ENCODE measurements around the gene MICAL3.
"Not testable (repeated sequence)": the region's sequence is repeated elsewhere in the genome, so short reads cannot be mapped to it uniquely, and the experiment has no call there.

The MICAL3 gene

GRCh38 chr22:18024276-18024939, at the start of gene MICAL3:
MICAL3 (minus strand) TSS chr22:18024561; CDS start chr22:17906812, 117,749 bp downstream.
- no peak for DNase-seq

- not testable (repeated sequence) for DNase-seq
Measured at GRCh38 chr22:18073927-18074326, 49.6 kb upstream of the MICAL3 start.

GRCh38 chr22:18073467-18073866, 49.1 kb upstream of the MICAL3 start:
- DNase-seq = no peak

GRCh38 chr22:18071968-18072310, 47.6 kb upstream of the MICAL3 start:
- DNase-seq = no peak

- DNase-seq = not testable (repeated sequence)
Measured at GRCh38 chr22:18071307-18071967, 47.1 kb upstream of the MICAL3 start.

- DNase-seq = no peak
Measured at GRCh38 chr22:18070556-18071306, 46.4 kb upstream of the MICAL3 start.

GRCh38 chr22:18070041-18070440, 45.7 kb upstream of the MICAL3 start:
- no peak for DNase-seq

GRCh38 chr22:18069041-18069440, 44.7 kb upstream of the MICAL3 start:
- no peak for DNase-seq

- no peak for DNase-seq
Measured at GRCh38 chr22:18068381-18068988, 44.1 kb upstream of the MICAL3 start.

GRCh38 chr22:18067548-18068341, 43.4 kb upstream of the MICAL3 start:
- no peak for DNase-seq

- DNase-seq = no peak
Measured at GRCh38 chr22:18067121-18067520, 42.8 kb upstream of the MICAL3 start.

GRCh38 chr22:18066181-18066859, 42.0 kb upstream of the MICAL3 start:
- no peak for DNase-seq

GRCh38 chr22:18065256-18065655, 40.9 kb upstream of the MICAL3 start:
- DNase-seq = no peak

GRCh38 chr22:18064636-18065035, 40.3 kb upstream of the MICAL3 start:
- DNase-seq = no peak

- DNase-seq = not testable (repeated sequence)
Measured at GRCh38 chr22:18063715-18064114, 39.4 kb upstream of the MICAL3 start.

GRCh38 chr22:18063306-18063705, 38.9 kb upstream of the MICAL3 start:
- DNase-seq = no peak

GRCh38 chr22:18062421-18062820, 38.1 kb upstream of the MICAL3 start:
- DNase-seq = no peak

- DNase-seq = no peak
Measured at GRCh38 chr22:18060646-18061620, 36.6 kb upstream of the MICAL3 start.

GRCh38 chr22:18059991-18060390, 35.6 kb upstream of the MICAL3 start:
- no peak for DNase-seq

- DNase-seq = no peak
Measured at GRCh38 chr22:18059473-18059872, 35.1 kb upstream of the MICAL3 start.

- no peak for DNase-seq
Measured at GRCh38 chr22:18059094-18059417, 34.7 kb upstream of the MICAL3 start.
